GM19455 (cell line): ENCODE measurements around the gene STS.
"Not testable (repeated sequence)": the region's sequence is repeated elsewhere in the genome, so short reads cannot be mapped to it uniquely, and the experiment has no call there.

Experiments
- ATAC-seq: cut with Tn5 transposase; IDR thresholded peaks from one replicate; pipeline ENCODE4 v1.9.1; 2021; ENCODE audit not compliant: unreplicated experiment

STS gene

DNA sequence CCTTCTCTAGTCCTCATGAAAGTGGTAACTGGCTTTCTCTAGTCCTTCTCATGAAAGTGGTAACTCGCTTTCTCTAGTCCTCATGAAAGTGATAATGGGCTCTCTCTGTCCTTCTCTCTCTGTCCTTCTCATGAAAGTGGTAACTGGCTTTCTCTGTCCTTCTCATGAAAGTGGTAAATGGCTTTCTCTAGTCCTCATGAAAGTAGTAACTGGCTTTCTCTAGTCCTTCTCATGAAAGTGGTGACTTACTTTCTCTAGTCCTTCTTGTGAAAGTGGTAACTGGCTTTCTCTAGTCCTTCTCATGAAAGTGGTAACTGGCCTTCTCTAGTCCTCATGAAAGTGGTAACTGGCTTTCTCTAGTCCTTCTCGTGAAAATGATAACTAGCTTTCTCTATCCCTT lies 31.3 kb downstream of the STS start:
- ATAC-seq: not testable (repeated sequence)

DNA sequence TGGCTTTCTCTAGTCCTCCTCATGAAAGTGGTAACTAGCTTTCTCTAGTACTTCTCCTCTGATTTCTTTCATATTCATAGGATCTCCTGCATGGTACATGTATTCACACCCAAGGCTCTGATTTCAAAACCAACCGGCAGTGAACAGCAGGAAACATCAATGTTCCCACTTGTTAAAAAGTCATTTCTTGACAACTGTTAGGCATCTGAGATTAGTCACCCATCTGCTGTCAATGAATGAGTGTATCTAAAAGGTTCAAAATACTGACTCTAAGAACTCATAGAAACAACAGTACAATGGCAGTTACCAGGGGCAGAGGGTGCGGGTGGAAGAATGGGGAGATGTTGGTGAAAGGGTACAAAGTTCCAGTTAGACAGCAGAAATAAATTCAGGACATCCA lies 31.9 kb downstream of the STS start:
- ATAC-seq: no peak

DNA sequence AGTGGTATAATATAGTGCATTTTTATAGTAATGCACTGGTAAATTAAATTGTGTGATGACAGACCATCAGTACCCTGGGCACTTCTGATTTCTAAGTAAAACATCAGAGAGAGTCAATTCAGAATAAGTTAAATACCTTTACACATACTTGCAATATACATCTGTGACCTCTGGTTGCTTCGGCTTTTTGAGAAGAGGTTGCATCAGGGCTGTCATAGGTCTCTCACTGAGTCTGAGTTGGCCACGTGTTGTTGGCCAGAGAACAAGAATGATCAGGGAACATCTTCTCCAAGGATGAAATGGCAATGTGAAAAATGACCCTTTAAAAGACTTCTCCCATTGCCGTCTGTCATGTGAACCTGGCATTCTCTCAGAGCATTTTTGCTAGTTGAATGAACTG lies 37.3 kb downstream of the STS start:
- ATAC-seq: no peak

DNA sequence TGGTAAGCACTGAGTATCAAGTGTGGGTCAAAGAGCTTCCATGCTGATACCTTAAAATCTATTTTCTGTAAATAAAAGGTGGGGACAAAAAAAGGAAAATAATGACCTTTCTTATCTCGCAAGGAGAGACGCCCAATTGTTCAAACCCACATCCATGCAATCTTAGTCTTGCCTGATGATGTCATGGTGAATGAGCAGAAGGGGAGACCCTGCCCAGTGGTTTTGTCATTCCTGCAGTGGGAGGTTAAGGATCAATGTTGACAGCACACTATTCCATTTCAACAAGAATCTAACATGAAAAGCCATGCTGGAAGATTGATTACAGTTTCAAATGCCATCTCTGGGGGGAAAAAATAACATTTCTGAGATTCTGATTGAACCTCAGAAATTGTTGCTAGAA lies 41.2 kb downstream of the STS start:
- ATAC-seq: no peak

DNA sequence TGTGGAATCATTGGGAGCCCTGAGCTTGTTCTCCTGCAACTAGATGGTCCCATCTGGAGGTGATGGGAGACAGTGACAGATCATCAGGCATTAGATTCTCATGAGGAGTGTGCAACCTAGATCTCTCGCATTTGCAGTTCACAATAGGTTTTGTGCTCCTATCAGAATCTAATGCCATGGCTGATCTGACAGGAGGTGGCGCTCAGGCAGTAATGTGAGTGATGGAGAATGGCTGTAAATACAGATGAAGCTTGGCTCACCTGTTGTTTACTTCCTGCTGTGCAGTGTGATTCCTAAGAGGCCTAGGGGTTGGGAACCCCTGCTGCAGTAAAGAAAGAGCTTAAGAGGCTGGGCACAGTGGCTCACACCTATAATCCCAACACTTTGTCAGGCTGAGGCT lies 42.6 kb downstream of the STS start:
- ATAC-seq: no peak

DNA sequence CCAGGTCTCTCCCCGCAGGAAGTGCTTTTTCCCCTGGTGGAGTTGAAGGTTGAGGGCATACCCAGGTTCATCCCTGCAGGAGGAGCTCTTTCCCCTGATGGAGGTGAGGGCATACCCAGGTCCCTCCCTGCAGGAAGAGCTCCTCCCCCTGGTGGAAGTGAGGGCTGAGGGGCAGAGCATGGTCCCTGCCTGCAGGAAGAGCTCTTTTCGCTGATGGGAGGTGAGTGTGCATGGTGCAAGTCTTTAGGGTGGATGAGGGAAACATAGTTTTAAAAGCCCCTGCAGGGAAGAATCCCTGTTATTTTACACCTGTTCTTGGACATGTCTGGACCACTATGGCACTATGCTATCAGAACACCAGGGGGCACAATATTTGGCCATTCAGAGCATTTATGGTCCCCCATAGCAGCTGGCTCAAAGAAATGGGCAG lies 44.2 kb downstream of the STS start:
- no peak for ATAC-seq

DNA sequence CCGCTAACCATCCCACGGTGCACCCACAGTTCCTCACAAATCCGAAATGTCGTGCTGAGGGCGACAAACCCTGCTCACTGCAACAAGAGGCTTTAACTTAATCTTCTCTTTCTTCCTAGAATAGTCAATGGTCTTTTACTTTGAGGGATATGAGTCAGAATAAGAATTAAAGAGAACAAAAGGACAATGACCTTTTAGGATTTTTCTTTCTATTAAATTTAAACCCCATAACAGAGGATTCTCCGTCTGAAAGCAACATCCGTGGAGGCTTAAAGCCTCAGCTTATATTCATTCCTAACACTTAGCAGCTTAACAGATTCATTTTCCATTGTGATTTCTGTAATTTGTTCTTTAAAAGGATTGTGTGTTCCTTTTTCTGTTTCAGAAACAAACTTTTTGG lies 45.4 kb downstream of the STS start:
- no peak for ATAC-seq

DNA sequence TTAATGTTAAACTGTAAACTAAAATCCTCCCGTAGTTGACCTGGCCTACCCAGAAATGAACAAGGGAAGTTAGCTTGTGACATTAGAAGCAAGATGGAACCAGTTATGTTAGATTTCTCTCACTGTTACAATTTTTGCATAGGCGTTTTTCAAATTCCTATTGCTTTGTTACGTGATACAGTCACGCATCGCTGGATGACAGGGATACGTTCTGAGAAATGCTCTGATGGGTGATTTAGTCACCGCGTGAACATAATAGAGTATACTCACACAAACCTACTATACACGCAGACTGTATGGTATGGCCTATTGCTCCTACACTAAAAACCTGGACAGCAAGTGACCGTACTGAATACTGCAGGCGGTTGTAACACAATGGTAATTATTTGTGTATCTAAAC lies 47.1 kb downstream of the STS start:
- ATAC-seq: no peak
